IMR-90 (cell line): ENCODE data around the gene ZNF608. TPM values are rescaled to one million over a fixed set of nuclear protein-coding genes. Genes with fewer than 3 reads are reported as not detected.

Experiments used
- ATAC-seq: fragments of 200-7000 bp; cut with Tn5 transposase; 2 replicates; pipeline ENCODE4 v1.9.1; 2020; ENCODE audit warnings: low read depth, mild to moderate bottlenecking, moderate library complexity
- BruUV-seq: library from RNA; stranded (reverse); fragments of 400-500 nt; replicated peaks from 2 replicates; lab custom pipeline; 2021; lab: Mats Ljungman, UMichigan
- CTCF ChIA-PET: fragments of 300-600 bp; formaldehyde crosslinking; extraction: SDS; loops from one replicate; lab custom pipeline; 2021; ENCODE audit warnings: antibody characterized with exemption; lab: Yijun Ruan, JAX
- POLR2A ChIA-PET: fragments of 300-600 bp; sonication (Branson Sonifier 250); formaldehyde crosslinking; loops from one replicate; lab custom pipeline; 2022; ENCODE audit warnings: antibody characterized with exemption; ENCODE audit not compliant: unreplicated experiment; lab: Charles Lee
- DNase-seq: peaks from one replicate; pipeline ENCODE4 v3.0.0; 2013
- H2AFZ ChIP-seq: replicated peaks from 2 replicates; pipeline ENCODE3; 2013; ENCODE audit warnings: low read length, mild to moderate bottlenecking; ENCODE audit not compliant: poor library complexity
- H2AK5ac ChIP-seq: 2 replicates; pipeline ENCODE4 v1.6.1; 2013; ENCODE audit warnings: low read depth, low read length, inconsistent platforms
- H2AK9ac ChIP-seq: replicated peaks from 2 replicates; pipeline ENCODE3; 2013; ENCODE audit warnings: mild to moderate bottlenecking, low read depth, low read length, moderate library complexity; ENCODE audit not compliant: poor library complexity
- H2BK120ac ChIP-seq: 2 replicates; pipeline ENCODE4 v1.6.1; 2013; ENCODE audit warnings: low read depth, low read length, inconsistent platforms
- H2BK15ac ChIP-seq: 3 replicates; pipeline ENCODE4 v1.6.1; 2013; ENCODE audit warnings: low read depth, low read length, inconsistent platforms
- H2BK20ac ChIP-seq: 2 replicates; pipeline ENCODE4 v1.6.1; 2013; ENCODE audit warnings: low read depth, mild to moderate bottlenecking, inconsistent platforms, low read length, moderate library complexity
- H2BK5ac ChIP-seq: 2 replicates; pipeline ENCODE4 v1.6.1; 2013; ENCODE audit warnings: mild to moderate bottlenecking, low read depth, low read length, inconsistent platforms; ENCODE audit not compliant: poor library complexity, severe bottlenecking
- H3K14ac ChIP-seq: replicated peaks from 2 replicates; pipeline ENCODE4 v1.6.1; 2013; ENCODE audit warnings: low read depth, low read length, inconsistent platforms
- H3K18ac ChIP-seq: 2 replicates; pipeline ENCODE4 v1.6.1; 2013; ENCODE audit warnings: low read depth, low read length, control low read depth
- H3K23ac ChIP-seq: 2 replicates; pipeline ENCODE4 v1.6.1; 2013; ENCODE audit warnings: low read depth, low read length, inconsistent platforms
- H3K27ac ChIP-seq: 2 replicates; pipeline ENCODE4 v1.5.1; 2013; ENCODE audit warnings: mild to moderate bottlenecking, control low read depth, low read length; ENCODE audit not compliant: insufficient read depth
- H3K27me3 ChIP-seq: 2 replicates; pipeline ENCODE4 v1.6.1; 2013; ENCODE audit warnings: low read length; ENCODE audit not compliant: control insufficient read depth, insufficient read depth
- H3K36me3 ChIP-seq: 2 replicates; pipeline ENCODE4 v1.6.1; 2013; ENCODE audit warnings: low read length, mixed read lengths; ENCODE audit not compliant: control insufficient read depth, insufficient read depth
- H3K4ac ChIP-seq: 2 replicates; pipeline ENCODE4 v1.6.1; 2013; ENCODE audit warnings: low read depth, low read length, inconsistent platforms
- H3K4me1 ChIP-seq: 2 replicates; pipeline ENCODE4 v1.6.1; 2013; ENCODE audit warnings: low read length, mixed read lengths; ENCODE audit not compliant: control insufficient read depth, insufficient read depth
- H3K4me2 ChIP-seq: 2 replicates; pipeline ENCODE4 v1.6.1; 2013; ENCODE audit warnings: low read depth, mild to moderate bottlenecking, control low read depth, low read length, moderate library complexity
- H3K4me3 ChIP-seq: 2 replicates; pipeline ENCODE4 v1.5.1; 2013; ENCODE audit warnings: low read depth, mild to moderate bottlenecking, control low read depth, low read length, moderate library complexity; ENCODE audit not compliant: insufficient read depth
- H3K56ac ChIP-seq: 2 replicates; pipeline ENCODE4 v1.6.1; 2013; ENCODE audit warnings: low read length, inconsistent platforms; ENCODE audit not compliant: insufficient read depth; ENCODE audit errors: extremely low read depth
- H3K79me1 ChIP-seq, 2 experiments: 2 replicates each; pipeline ENCODE4 v1.6.1; 2013; ENCODE audit warnings: low read length in 2 of 2, inconsistent platforms in 1 of 2, low read depth in 1 of 2
- H3K9ac ChIP-seq: 2 replicates; pipeline ENCODE4 v1.6.1; 2013; ENCODE audit warnings: low read depth, low read length, control low read depth
- H3K9me1 ChIP-seq: 2 replicates; pipeline ENCODE4 v1.6.1; 2013; ENCODE audit warnings: low read length, inconsistent platforms; ENCODE audit not compliant: insufficient read depth
- H3K9me3 ChIP-seq: 2 replicates; pipeline ENCODE4 v1.6.1; 2013; ENCODE audit warnings: low read length; ENCODE audit not compliant: control insufficient read depth, insufficient read depth
- H4K20me1 ChIP-seq: 2 replicates; pipeline ENCODE4 v1.6.1; 2013; ENCODE audit warnings: low read length, inconsistent platforms; ENCODE audit not compliant: insufficient read depth
- H4K5ac ChIP-seq: 2 replicates; pipeline ENCODE4 v1.6.1; 2013; ENCODE audit warnings: mild to moderate bottlenecking, low read depth, low read length, control low read depth
- H4K8ac ChIP-seq, 2 experiments: 2 replicates each; pipeline ENCODE4 v1.6.1; 2013; ENCODE audit warnings: low read depth in 2 of 2, low read length in 2 of 2, control low read depth in 1 of 2, inconsistent platforms in 1 of 2
- H4K91ac ChIP-seq: 2 replicates; pipeline ENCODE4 v1.6.1; 2013; ENCODE audit warnings: low read depth, low read length, inconsistent platforms; ENCODE audit not compliant: insufficient read depth
- BHLHE40 ChIP-seq: fragments of 150-350 bp; IDR thresholded peaks from 2 replicates; pipeline ENCODE4 v1.6.1; 2016; ENCODE audit warnings: mild to moderate bottlenecking, low read depth, low read length
- CEBPB ChIP-seq: IDR thresholded peaks from 2 replicates; pipeline ENCODE4 v1.6.1; 2012; ENCODE audit warnings: low read depth, low read length, improper control_type of control experiment
- CHD1 ChIP-seq: IDR thresholded peaks from 2 replicates; pipeline ENCODE4 v1.6.1; 2012; ENCODE audit warnings: low read depth, low read length, improper control_type of control experiment
- FOS ChIP-seq: fragments of 150-350 bp; IDR thresholded peaks from 2 replicates; pipeline ENCODE4 v1.6.1; 2016; ENCODE audit warnings: low read depth, low read length
- MAFK ChIP-seq: IDR thresholded peaks from 2 replicates; pipeline ENCODE4 v1.6.1; 2012; ENCODE audit warnings: low read depth, low read length, improper control_type of control experiment
- MXI1 ChIP-seq: IDR thresholded peaks from 2 replicates; pipeline ENCODE4 v1.6.1; 2012; ENCODE audit warnings: low read depth, mild to moderate bottlenecking, low read length, moderate library complexity, borderline replicate concordance
- POLR2A ChIP-seq: IDR thresholded peaks from 2 replicates; pipeline ENCODE4 v1.6.1; 2012; ENCODE audit warnings: mild to moderate bottlenecking, low read depth, low read length
- RAD21 ChIP-seq: IDR thresholded peaks from 2 replicates; pipeline ENCODE4 v1.6.1; 2012; ENCODE audit warnings: low read length, improper control_type of control experiment
- SMC3 ChIP-seq: fragments of 150-350 bp; IDR thresholded peaks from 2 replicates; pipeline ENCODE4 v1.6.1; 2016; ENCODE audit warnings: low read depth, mild to moderate bottlenecking, antibody characterized with exemption, low read length, moderate library complexity
- WGBS, 2 experiments: methylation state at CpG; one replicate each; pipeline versions ENCODE4 v1.1.5 to v1.1.7; 2013; ENCODE audit warnings: missing lambda C conversion rate in 2 of 2; ENCODE audit not compliant: insufficient read length in 1 of 2; ENCODE audit errors: extremely low coverage in 2 of 2; 5-methylcytosine and 5-hydroxymethylcytosine counted together
- dilution Hi-C: fragments of 300-500 bp; cut with HindIII; formaldehyde crosslinking; loops from one replicate; pipeline ENCODE4 v1.14.3; 2018; ENCODE audit warnings: low sequenced_read_pairs; ENCODE audit not compliant: unreplicated experiment
- in situ Hi-C: fragments of 300-500 bp; cut with MboI; formaldehyde crosslinking; loops from 3 replicates; pipeline ENCODE4 v1.14.3; 2019; ENCODE audit warnings: low sequenced_read_pairs, inconsistent platforms, mixed read lengths
- intact Hi-C: fragments of 100-400 bp; cut with micrococcal nuclease; formaldehyde crosslinking; loops from 2 replicates; pipeline ENCODE4 v1.10.0; 2022
- polyA plus RNA-seq, 3 experiments: library from polyadenylated mRNA; depleted of rRNA; stranded (reverse); fragments of >200 nt; gene quantifications; 2 replicates each; pipeline ENCODE4 v1.2.3, GENCODE V29; 2012; ENCODE audit warnings: low replicate concordance in 1 of 3
- total RNA-seq: library from RNA; depleted of rRNA; stranded (reverse); fragments of >200 nt; gene quantifications from 2 replicates; pipeline ENCODE4 v1.2.3, GENCODE V29; 2012
- TF ChIP-seq, protein P1 (sequence below): fragments of 150-350 bp; IDR thresholded peaks from 2 replicates; pipeline ENCODE4 v1.6.1; 2016; ENCODE audit warnings: low read depth, mild to moderate bottlenecking, low read length, moderate library complexity, borderline replicate concordance

Gene ZNF608
- total and polyA plus RNA-seq, 2 of the 4 experiments (the other 2 are of a cell fraction), result 9.8 to 15.1 TPM

DNA sequence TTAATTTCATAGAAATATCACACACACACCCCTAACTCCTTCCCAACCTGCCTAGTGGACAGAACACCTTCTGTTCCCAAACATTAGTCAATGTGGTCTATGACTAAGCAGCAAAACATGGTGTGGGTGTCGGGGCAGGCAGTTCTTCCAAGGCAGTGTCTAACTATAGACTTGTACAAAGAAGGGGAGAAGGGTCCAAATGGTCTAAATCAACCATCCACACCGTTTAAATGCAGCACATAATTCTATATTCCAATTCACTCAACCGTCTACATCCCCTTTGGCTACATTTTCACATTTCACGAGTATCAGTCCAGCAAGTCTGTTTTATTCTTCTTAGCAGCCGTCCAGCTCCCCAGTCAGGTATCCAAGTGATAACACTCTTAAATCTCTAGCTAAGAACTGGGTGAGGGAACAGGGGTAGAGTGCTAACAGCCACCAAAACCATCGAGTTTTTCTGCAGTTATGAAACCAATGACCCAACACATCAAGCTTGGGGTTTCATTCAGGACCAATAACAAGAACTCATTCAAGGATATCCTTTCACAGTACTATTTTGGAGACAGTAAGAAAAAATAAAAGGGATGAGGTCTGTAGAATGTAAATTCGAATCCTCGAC lies 3.3 kb downstream of the ZNF608 start:
- DNase-seq, result peak; percentile 88
- dilution Hi-C loops (no loop called here), intact Hi-C loops (loop anchor here (5.0 to 10.0 kb wide), 6 partner anchors 228 to 806 kb away; no protein-coding TSS in a partner anchor)

More for the DNA sequence above, 3.3 kb downstream of the ZNF608 start:
- TF ChIP-seq SMC3, result no peak
- no peak for TF ChIP-seq MXI1
- TF ChIP-seq BHLHE40, result no peak
- TF ChIP-seq CEBPB, result peak; percentile 39; the same call in 1 of the 2 replicates
- TF ChIP-seq FOS, result peak; percentile 72
- no peak for TF ChIP-seq POLR2A
- TF ChIP-seq MAFK, result peak; percentile 42; the same call in 1 of the 2 replicates
- TF ChIP-seq RAD21, result peak; percentile 20; the same call in 1 of the 2 replicates
- TF ChIP-seq CHD1, result 0 out of 2 replicates have a peak, but pooled peaks have one; percentile 44
- TF ChIP-seq, protein P1, sequence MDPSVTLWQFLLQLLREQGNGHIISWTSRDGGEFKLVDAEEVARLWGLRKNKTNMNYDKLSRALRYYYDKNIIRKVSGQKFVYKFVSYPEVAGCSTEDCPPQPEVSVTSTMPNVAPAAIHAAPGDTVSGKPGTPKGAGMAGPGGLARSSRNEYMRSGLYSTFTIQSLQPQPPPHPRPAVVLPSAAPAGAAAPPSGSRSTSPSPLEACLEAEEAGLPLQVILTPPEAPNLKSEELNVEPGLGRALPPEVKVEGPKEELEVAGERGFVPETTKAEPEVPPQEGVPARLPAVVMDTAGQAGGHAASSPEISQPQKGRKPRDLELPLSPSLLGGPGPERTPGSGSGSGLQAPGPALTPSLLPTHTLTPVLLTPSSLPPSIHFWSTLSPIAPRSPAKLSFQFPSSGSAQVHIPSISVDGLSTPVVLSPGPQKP, result no peak
- peak overlapping the region; percentile 67; the same call in 1 of the 2 replicates for H2AK5ac ChIP-seq
- H3K79me1 ChIP-seq, result peaks cover 13 to 44% of the 10 kb centered on the region in 2 experiments; a peak in 3 of 4 replicates
- no TSS peak for BruUV-seq
- H3K36me3 ChIP-seq, result peaks cover 2% of the 10 kb centered on the region; the same call in 1 of the 2 replicates
- H3K56ac ChIP-seq, result peak overlapping the region; percentile 97; the same call in 1 of the 2 replicates
- peaks cover 3% of the 10 kb centered on the region for H3K4me1 ChIP-seq
- H3K4me3 ChIP-seq, result peak overlapping the region; percentile 67
- H2BK5ac ChIP-seq, result peak overlapping the region; percentile 70
- peaks cover 6% of the 10 kb centered on the region; the same call in 1 of the 2 replicates for H4K20me1 ChIP-seq
- H2AK9ac ChIP-seq, result no peak overlapping the region
- no CpG with 5 or more reads among the region's 8 CpGs for WGBS, 2 experiments
- ChIA-PET POLR2A (interaction anchor here (0.6 kb wide), 1 partner anchor 84 kb away, joined by 3 read pairs; no protein-coding TSS in a partner anchor), CTCF (no interaction called here)
- peak; percentile 10; the same call in 1 of the 2 replicates for ATAC-seq
- H2BK15ac ChIP-seq, result peak overlapping the region; percentile 16; the same call in 2 of the 3 replicates
- no peaks in the 10 kb centered on the region for H3K27me3 ChIP-seq
- peak overlapping the region; percentile 93 for H3K23ac ChIP-seq
- H4K8ac ChIP-seq, result peak overlapping the region; percentile 26 to 82
- peak overlapping the region; percentile 65 for H4K5ac ChIP-seq
- H4K91ac ChIP-seq, result peak overlapping the region; percentile 80
- H3K4me2 ChIP-seq, result peak overlapping the region; percentile 79
- peak overlapping the region; percentile 90 for H2BK120ac ChIP-seq
- peak overlapping the region; percentile 81; the same call in 1 of the 2 replicates for H3K27ac ChIP-seq
- peak overlapping the region; percentile 63 for H3K18ac ChIP-seq
- no peaks in the 10 kb centered on the region for H3K9me1 ChIP-seq
- H3K4ac ChIP-seq, result peak overlapping the region; percentile 83
- H2AFZ ChIP-seq, result no peak overlapping the region
- H3K9ac ChIP-seq, result peak overlapping the region; percentile 95
- H2BK20ac ChIP-seq, result peak overlapping the region; percentile 87
- H3K14ac ChIP-seq, result peak overlapping the region; percentile 83
- H3K9me3 ChIP-seq, result no peaks in the 10 kb centered on the region
- in situ Hi-C loops, result loop anchor here (10.0 kb wide), 3 partner anchors 288 to 742 kb away; no protein-coding TSS in a partner anchor
